ENCODE data around the gene TRAF7. TPM values are rescaled to one million over a fixed set of nuclear protein-coding genes. Genes with fewer than 3 reads are reported as not detected.

The TRAF7 gene
- total RNA-seq, 1 donor from 2014 or later: 26.0 TPM

DNA sequence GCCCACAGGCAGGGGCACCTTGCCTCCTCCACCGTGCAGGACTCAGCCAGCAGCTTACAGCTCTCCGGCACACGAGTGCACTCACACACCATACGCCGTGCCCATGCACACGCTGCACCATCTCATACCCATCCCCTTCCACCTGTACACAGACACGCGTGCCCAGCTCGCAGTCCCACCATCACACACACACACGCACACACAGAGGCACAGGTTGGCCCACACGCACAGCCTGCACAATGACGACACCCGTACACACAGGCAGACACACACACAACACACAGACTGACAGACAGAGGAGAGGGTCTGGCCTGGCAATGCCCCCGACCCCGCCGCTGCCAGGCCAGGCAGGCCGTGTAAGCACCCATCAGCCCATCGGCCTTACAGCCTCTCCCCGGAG lies 28.8 kb downstream of the TRAF7 start:
- H3K4me1 ChIP-seq: no peaks in the 10 kb centered on the region
- H3K9me3 ChIP-seq (replicated peaks): no peaks in the 10 kb centered on the region
- intact Hi-C loops (cut with micrococcal nuclease): no loop called here
- no peak overlapping the region for H3K4me3 ChIP-seq
- H3K36me3 ChIP-seq: no peaks in the 10 kb centered on the region
- H3K27me3 ChIP-seq (ENCODE audit: low read depth): no peaks in the 10 kb centered on the region
- DNase-seq: no peak
- TF ChIP-seq, protein P1, sequence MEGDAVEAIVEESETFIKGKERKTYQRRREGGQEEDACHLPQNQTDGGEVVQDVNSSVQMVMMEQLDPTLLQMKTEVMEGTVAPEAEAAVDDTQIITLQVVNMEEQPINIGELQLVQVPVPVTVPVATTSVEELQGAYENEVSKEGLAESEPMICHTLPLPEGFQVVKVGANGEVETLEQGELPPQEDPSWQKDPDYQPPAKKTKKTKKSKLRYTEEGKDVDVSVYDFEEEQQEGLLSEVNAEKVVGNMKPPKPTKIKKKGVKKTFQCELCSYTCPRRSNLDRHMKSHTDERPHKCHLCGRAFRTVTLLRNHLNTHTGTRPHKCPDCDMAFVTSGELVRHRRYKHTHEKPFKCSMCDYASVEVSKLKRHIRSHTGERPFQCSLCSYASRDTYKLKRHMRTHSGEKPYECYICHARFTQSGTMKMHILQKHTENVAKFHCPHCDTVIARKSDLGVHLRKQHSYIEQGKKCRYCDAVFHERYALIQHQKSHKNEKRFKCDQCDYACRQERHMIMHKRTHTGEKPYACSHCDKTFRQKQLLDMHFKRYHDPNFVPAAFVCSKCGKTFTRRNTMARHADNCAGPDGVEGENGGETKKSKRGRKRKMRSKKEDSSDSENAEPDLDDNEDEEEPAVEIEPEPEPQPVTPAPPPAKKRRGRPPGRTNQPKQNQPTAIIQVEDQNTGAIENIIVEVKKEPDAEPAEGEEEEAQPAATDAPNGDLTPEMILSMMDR (IDR thresholded peaks at IDR 0.05; ENCODE audit: borderline replicate concordance): no peak
- H3K27ac ChIP-seq (replicated peaks): no peak overlapping the region

DNA sequence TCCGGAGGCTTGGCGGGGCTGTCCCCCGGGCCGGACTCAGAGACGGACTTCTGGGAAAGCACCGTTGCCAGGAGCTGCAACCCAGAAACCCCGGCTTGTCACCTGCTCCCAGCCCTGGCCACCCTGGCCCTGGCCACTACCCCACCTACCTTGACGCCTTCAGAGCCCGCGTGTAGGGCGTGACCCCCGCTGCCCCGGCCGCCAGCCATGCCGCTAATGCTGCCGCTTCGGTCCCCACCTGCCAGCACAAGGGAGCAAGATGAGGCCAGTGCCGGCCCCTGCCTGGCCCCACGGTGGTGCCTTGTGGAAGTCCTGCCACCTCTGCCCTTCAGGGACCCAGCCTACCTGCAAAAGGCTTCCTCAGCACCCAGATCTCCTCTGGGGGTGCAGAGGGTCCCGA lies 29.4 kb downstream of the TRAF7 start:
- H3K9me3 ChIP-seq (replicated peaks): no peaks in the 10 kb centered on the region
- H3K4me1 ChIP-seq: no peaks in the 10 kb centered on the region
- intact Hi-C loops (cut with micrococcal nuclease): no loop called here
- H3K27me3 ChIP-seq (ENCODE audit: low read depth): no peaks in the 10 kb centered on the region
- no peak for DNase-seq
- H3K36me3 ChIP-seq: no peaks in the 10 kb centered on the region
- TF ChIP-seq, protein P1 (IDR thresholded peaks at IDR 0.05; ENCODE audit: borderline replicate concordance): no peak
- H3K27ac ChIP-seq (replicated peaks): no peak overlapping the region
- no peak overlapping the region for H3K4me3 ChIP-seq

DNA sequence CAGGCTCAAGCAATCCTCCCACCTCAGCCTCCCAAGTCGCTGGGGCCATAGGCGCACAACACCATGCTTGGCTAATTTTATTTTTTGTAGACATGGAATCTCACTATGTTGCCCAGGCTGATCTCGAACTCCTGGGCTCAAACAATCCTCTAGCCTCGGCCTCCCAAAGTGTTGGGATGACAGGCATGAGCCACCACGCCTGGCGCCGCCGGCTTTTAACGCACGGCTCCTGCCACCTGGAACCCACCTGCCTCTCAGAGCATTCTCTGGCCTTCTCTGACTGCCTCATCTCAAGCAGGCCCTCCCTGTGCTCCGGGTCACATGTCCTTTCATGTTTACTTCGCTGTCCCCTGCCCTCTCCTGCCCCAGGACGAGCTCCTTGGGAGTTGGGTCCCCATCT lies 30.5 kb downstream of the TRAF7 start:
- intact Hi-C loops (cut with micrococcal nuclease): no loop called here
- no peak overlapping the region for H3K27ac ChIP-seq (replicated peaks)

DNA sequence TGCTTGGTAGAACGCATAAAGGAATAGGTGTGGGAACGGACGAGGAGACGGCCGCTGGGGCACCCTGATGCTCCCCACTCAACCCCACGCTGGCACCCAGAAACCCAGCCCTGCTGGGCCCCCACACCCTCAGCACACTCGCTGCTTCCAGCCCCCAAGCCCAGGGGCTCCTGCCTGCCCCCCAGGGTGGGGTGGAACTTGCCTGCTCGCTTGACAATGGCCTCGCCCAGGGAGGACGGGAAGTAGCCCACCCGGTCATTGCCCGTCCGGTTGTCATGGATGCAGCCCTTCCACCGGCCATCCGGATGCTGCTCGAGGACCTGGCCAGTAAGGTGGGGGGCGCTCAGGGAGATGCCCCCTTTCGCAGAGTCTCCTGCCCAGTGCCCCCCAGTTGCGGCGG lies 30.9 kb downstream of the TRAF7 start:
- Histone ChIP-seq H3K27me3 (ENCODE audit: low read depth) (no peaks in the 10 kb centered on the region), H3K27ac (replicated peaks) (no peak overlapping the region), H3K36me3 (no peaks in the 10 kb centered on the region), H3K9me3 (replicated peaks) (no peaks in the 10 kb centered on the region), H3K4me1 (peaks cover 1% of the 10 kb centered on the region), H3K4me3 (no peak overlapping the region)
- DNase-seq: no peak
- TF ChIP-seq, protein P1 (IDR thresholded peaks at IDR 0.05; ENCODE audit: borderline replicate concordance): no peak
- intact Hi-C loops (cut with micrococcal nuclease): no loop called here

More for the DNA sequence above, 30.5 kb downstream of the TRAF7 start:
- no peaks in the 10 kb centered on the region for H3K9me3 ChIP-seq (replicated peaks)
- DNase-seq: no peak
- TF ChIP-seq, protein P1 (IDR thresholded peaks at IDR 0.05; ENCODE audit: borderline replicate concordance): no peak
- no peaks in the 10 kb centered on the region for H3K4me1 ChIP-seq
- H3K27me3 ChIP-seq (ENCODE audit: low read depth): no peaks in the 10 kb centered on the region
- no peaks in the 10 kb centered on the region for H3K36me3 ChIP-seq
- H3K4me3 ChIP-seq: no peak overlapping the region

DNA sequence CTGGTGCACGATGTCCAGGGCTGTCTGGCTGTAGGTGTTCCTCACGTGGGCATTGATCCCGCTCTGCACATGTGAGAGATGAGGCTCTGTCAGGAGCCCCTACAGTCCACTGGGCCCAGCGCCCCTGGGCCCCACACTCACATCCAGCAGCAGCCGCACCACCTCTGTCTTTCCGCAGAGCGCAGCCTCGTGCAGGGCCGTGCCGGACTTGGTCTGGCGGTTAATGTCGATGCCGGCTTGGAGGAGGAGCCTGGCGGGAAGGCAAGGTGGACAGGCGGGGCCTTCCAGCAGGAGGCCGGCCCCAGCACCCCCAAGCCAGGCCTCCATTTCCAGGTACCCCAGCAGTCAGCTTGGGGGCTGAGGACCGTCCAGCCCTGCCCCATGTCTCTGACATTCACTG lies 31.6 kb downstream of the TRAF7 start:
- intact Hi-C loops (cut with micrococcal nuclease): no loop called here
- peaks cover 5% of the 10 kb centered on the region for H3K27me3 ChIP-seq (ENCODE audit: low read depth)
- H3K27ac ChIP-seq (replicated peaks): no peak overlapping the region
- DNase-seq: no peak
- TF ChIP-seq, protein P1 (IDR thresholded peaks at IDR 0.05; ENCODE audit: borderline replicate concordance): no peak
- H3K4me1 ChIP-seq: peaks cover 4% of the 10 kb centered on the region
- no peaks in the 10 kb centered on the region for H3K36me3 ChIP-seq
- H3K4me3 ChIP-seq: no peak overlapping the region
- H3K9me3 ChIP-seq (replicated peaks): no peaks in the 10 kb centered on the region

DNA sequence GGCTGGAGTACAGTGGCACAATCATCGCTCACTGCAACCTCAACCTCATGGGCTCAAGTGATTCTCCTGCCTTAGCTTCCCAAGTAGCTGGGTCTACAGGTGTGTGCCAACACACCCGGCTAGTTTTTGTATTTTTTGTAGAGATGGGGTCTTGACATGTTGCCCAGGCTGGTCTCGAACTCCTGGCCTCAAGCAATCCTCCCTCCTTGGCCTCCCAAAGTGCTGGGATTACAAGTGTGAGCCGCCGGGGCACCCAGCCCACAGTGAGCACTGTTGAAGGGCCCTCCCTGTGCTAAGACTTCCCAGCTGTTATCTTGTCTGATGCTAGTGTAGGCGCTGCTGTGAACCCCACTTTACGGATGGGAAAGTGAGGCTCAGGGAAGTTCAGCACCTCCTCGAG lies 32.8 kb downstream of the TRAF7 start:
- Histone ChIP-seq H3K27ac (replicated peaks) (no peak overlapping the region), H3K4me3 (no peak overlapping the region), H3K27me3 (ENCODE audit: low read depth) (peaks cover 7% of the 10 kb centered on the region), H3K36me3 (no peaks in the 10 kb centered on the region), H3K4me1 (peaks cover 4% of the 10 kb centered on the region), H3K9me3 (replicated peaks) (no peaks in the 10 kb centered on the region)
- intact Hi-C loops (cut with micrococcal nuclease): no loop called here
- TF ChIP-seq, protein P1 (IDR thresholded peaks at IDR 0.05; ENCODE audit: borderline replicate concordance): no peak
- DNase-seq: no peak

Measured in left ventricle myocardium inferior (tissue), 1 donor.